Measurements from ENCODE around the gene CCDC187.

- TF ChIP-seq POLR2A (IDR thresholded peaks at IDR 0.05) = no peak
- no peak for TF ChIP-seq CTCF (IDR thresholded peaks at IDR 0.05 in 8 of 11, conservative IDR thresholded peaks at IDR 0.05 in 3 of 11)
- peak in 1 of 3 donors; percentile 55 for TF ChIP-seq POLR2AphosphoS5 (IDR thresholded peaks at IDR 0.05)
These were observed 32.4 kb upstream of the CCDC187 start for GRCh38 chr9:136336156-136336870.

All from spleen (tissue), 7 donors.